Muscle of arm (tissue), 12 donors: ENCODE results near the gene TUBA1C. TPM values are rescaled to one million over a fixed set of nuclear protein-coding genes. Genes with fewer than 3 reads are reported as not detected.
"Not testable (repeated sequence)": the region's sequence is repeated elsewhere in the genome, so short reads cannot be mapped to it uniquely, and the experiment has no call there.

Experiments used
- DNase-seq: peaks from one replicate; pipeline ENCODE4 v3.0.0-alpha.2; 2013
- polyA plus RNA-seq, 12 donors: library from polyadenylated mRNA; unstranded; fragments of 120-200 nt; gene quantifications; one replicate each; pipeline ENCODE4 v1.2.1, GENCODE V29; 2013; ENCODE audit not compliant: insufficient read length in 12 of 12

TUBA1C gene
- polyA plus RNA-seq, 12 donors, result 41.3 to 160 (median 68.7) TPM; not detected in 1

DNA sequence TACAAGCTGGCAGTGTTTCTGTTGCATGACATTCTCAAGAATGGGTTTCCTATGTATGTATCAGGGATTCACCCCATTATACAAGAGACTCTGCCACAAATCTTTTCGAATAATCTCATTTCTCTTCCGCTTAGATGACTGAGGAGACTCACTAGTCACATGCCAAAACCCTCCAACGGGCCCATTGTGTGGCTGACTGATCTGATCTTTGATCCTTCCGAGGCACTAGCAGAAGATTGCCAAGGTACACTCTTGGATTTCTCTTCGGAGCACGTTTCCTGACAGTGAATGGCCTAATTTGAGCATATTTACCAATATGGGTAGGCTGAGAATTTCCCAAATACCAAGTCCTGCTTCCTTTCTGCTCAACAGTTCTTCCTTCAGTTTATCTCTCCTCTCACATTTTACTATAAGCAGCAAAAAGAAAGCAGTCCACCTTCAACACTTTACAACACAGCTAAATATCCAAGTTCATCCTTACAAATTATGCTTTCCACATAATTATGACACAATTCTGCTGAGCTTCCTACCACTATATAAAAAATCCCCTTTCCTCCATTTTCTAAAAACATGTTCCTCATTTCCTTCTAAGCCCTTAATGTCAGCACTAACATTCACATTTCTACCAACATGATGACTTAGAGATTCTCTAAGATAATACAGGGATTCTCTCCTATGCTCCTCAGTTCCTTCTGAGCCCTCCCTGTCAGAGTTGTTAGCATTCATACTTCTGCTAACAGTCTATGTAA is 41.1 kb downstream of the TUBA1C start:
- DNase-seq, result no peak

- DNase-seq, result no peak
Observed at GRCh38 chr12:49309386-49309785, 44.5 kb downstream of the TUBA1C start.

GRCh38 chr12:49310451-49311000 is 45.6 kb downstream of the TUBA1C start:
- not testable (repeated sequence) for DNase-seq

DNA sequence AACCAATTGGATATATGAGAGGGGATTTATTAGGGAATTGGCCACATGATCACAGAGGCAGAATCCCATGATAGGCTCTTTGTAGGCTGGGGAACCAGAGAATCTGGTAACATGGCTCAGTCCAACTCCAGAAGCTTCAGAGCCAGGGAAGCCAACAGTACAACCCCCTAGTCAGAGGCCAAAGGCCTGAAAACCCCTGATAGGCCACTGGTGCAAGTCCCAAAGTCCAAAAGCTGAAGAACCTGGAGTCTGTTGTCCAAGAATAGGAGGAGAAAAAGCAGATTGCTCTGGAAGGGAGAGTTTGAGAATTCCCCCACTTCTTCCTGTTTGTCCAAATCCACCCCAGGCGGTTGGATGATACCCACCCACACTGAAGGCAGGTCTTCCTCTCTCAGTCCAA is 49.9 kb downstream of the TUBA1C start:
- DNase-seq, result no peak

GRCh38 chr12:49317118-49317517 is 52.2 kb downstream of the TUBA1C start:
- DNase-seq, result not testable (repeated sequence)

DNA sequence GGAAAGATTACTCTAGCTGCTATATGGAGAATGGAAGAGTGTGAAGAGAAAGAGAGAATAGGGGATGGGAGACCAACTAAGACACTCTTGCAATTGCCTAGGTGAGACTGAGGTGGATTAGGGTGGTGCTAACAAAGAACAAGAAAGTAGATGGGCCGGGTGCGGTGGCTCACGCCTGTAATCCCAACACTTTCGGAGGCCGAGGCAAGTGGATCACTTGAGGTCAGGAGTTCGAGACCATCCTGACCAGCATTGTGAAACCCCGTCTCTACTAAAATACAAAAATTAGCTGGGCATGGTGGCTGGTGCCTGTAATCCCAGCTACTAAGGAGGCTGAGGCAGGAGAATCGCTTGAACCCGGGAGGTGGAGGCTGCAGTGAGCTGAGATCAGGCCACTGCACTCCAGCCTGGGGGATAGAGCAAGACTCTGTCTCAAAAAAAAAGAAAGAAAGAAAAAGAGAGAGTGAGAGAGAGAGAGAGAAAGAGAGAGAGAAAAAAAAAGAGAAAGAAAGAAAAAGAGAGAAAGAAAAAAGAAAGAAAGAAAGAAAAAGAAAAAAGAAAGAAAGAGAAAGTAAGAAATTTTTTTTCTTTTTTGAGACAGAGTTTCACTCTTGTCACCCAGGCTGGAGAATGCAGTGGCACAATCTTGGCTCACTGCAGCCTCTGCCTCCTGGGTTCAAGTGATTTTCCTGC is 55.7 kb downstream of the TUBA1C start:
- not testable (repeated sequence) for DNase-seq

DNA sequence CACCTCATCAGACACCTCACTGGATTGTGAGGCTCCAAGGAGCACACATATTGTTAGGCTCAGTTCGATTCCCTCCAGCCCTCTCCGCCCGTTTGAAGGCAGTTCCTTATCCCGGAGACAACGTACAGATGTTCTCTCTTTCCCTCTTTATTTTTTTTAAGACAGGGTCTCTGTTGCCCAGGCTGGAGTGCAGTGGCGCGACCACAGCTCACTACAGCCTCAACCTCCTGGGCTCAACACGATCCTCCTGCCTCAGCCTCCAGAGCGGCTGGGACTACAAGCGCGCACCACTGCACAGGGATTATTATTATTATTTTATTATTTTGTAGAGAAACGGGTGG is 57.5 kb downstream of the TUBA1C start:
- DNase-seq, result no peak

DNA sequence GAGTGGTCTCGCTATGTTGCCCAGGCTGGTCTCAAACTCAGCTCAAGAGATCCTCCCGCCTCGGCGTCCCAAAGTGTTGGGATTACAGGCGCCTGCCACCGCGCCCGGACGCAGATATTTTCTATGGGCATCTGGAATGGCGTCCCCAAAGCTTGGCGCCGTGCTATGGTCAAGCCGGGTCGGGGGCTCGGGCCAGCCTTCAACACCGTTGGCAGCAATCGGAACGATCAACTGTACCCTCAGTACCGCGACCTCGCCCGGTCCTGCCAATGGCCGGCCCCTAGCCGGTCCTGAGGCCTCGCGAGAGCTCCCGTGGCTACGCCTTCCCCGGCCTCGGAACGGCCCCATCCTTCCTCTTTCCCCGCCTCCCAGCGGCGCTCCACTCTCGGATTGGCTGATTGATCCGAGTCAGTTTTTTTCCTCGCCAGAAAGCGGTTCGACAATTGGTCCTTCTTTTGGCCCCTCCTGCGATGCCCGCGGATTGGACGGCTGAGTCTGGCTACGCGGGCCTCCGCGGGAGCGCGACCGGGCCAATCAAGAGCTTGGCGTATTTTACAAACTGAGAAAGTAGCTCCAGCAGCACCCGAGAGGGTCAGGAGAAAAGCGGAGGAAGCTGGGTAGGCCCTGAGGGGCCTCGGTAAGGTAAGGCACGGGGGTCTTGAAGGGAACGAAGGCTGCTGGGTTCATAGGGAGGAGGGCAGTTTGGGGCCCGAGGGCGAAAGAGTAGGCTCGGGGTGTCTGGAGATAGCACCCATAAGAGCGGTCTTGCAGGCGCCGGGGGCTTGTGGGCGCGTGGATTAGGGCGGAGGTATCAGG is 58.0 kb downstream of the TUBA1C start, which contains the start of gene TROAP:
Gene TROAP (plus strand): TSS at position 548 of the 816 bp plus-strand sequence. CDS start 354 bp downstream, outside the sequence.
- DNase-seq, result peak; percentile 98

GRCh38 chr12:49323524-49324097 is 58.7 kb downstream of the TUBA1C start:
- DNase-seq, result no peak

Other genes starting within 250 kb of the TUBA1C start
- gene PRKAG1, start 246.3 kb upstream of the TUBA1C start, polyA plus RNA-seq, result 10 to 100 TPM in 11 of 12 donors, not detected in 1; 52.9 to 77.7 (median 59.4) TPM
- 10 to 100 TPM; 29.4 to 59.8 (median 38.2) TPM for gene KMT2D, start 204.3 kb upstream of the TUBA1C start, polyA plus RNA-seq
- 1 to 10 TPM in 10 of 12 donors, not detected in 2; 1.0 to 2.2 (median 1.6) TPM for gene RHEBL1, start 195.1 kb upstream of the TUBA1C start, polyA plus RNA-seq
- gene DHH, start 170.3 kb upstream of the TUBA1C start, polyA plus RNA-seq, result 1 to 10 TPM in 2 of 12 donors, under 1 TPM in 8, not detected in 2; 0.48 to 1.6 (median 0.77) TPM
- gene LMBR1L, start 154.2 kb upstream of the TUBA1C start, polyA plus RNA-seq, result 10 to 100 TPM in 11 of 12 donors, not detected in 1; 28.5 to 64.0 (median 38.6) TPM
- 1,000 to 10,000 TPM in 5 of 12 donors, 100 to 1,000 TPM in 7; 274 to 1,254 (median 956) TPM for gene TUBA1B, start 133.7 kb upstream of the TUBA1C start, polyA plus RNA-seq
- 100 to 1,000 TPM in 11 of 12 donors, not detected in 1; 566 to 895 (median 723) TPM for gene TUBA1A, start 76.0 kb upstream of the TUBA1C start, polyA plus RNA-seq
- gene PRPH, start 30.1 kb downstream of the TUBA1C start, polyA plus RNA-seq, result 10 to 100 TPM in 1 of 12 donors, 1 to 10 TPM in 6, under 1 TPM in 4, not detected in 1; 0.56 to 76.2 (median 1.3) TPM
- 10 to 100 TPM in 8 of 12 donors, 1 to 10 TPM in 3, not detected in 1; 7.0 to 29.2 (median 12.3) TPM for gene TROAP, start 58.2 kb downstream of the TUBA1C start, polyA plus RNA-seq
- under 1 TPM in 2 of 12 donors, not detected in 10; 0.08 to 0.10 TPM for gene C1QL4, start 72.1 kb downstream of the TUBA1C start, polyA plus RNA-seq
- 1 to 10 TPM in 1 of 12 donors, under 1 TPM in 10, not detected in 1; 0.08 to 9.2 (median 0.15) TPM for gene DNAJC22, start 81.8 kb downstream of the TUBA1C start, polyA plus RNA-seq
- 10 to 100 TPM in 11 of 12 donors, not detected in 1; 19.8 to 61.7 (median 32.7) TPM for gene SPATS2, start 102.4 kb downstream of the TUBA1C start, polyA plus RNA-seq